GM19193 (cell line): ENCODE results near the gene MS4A2.

ENCODE experiments used
- POLR2A ChIP-seq: IDR thresholded peaks from 4 replicates; pipeline ENCODE4 v1.6.1; 2011; ENCODE audit not compliant: insufficient read depth, insufficient read length; ENCODE audit errors: extremely low read depth

The MS4A2 gene

DNA sequence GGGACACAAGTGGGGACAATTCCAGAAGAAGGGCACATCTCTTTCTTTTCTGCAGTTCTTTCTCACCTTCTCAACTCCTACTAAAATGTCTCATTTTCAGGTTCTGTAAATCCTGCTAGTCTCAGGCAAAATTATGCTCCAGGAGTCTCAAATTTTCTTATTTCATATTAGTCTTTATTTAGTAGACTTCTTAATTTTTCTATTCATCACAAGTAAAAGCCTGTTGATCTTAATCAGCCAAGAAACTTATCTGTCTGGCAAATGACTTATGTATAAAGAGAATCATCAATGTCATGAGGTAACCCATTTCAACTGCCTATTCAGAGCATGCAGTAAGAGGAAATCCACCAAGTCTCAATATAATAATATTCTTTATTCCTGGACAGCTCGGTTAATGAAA lies at the start of gene MS4A2:
Gene MS4A2, plus strand, starts transcription at position 301 of the 400 bp plus-strand sequence. CDS start 102 bp downstream, outside the sequence.
- no peak for TF ChIP-seq POLR2A

- no peak for TF ChIP-seq POLR2A
Observed at GRCh38 chr11:60040109-60040508, 48.4 kb upstream of the MS4A2 start, which contains the start of gene OOSP2. Gene OOSP2 (plus strand): TSS chr11:60040409. CDS start chr11:60040460, 51 bp downstream.

GRCh38 chr11:60056349-60056969 lies 32.0 kb upstream of the MS4A2 start, which contains the start of gene MS4A3:
Gene MS4A3 (plus strand): TSS chr11:60056665. CDS start chr11:60061161, 4,496 bp downstream.
- TF ChIP-seq POLR2A: no peak

- no peak for TF ChIP-seq POLR2A
Observed at GRCh38 chr11:60059052-60059451, 29.4 kb upstream of the MS4A2 start.

- TF ChIP-seq POLR2A: no peak
Observed at GRCh38 chr11:60059521-60060240, 28.8 kb upstream of the MS4A2 start.

DNA sequence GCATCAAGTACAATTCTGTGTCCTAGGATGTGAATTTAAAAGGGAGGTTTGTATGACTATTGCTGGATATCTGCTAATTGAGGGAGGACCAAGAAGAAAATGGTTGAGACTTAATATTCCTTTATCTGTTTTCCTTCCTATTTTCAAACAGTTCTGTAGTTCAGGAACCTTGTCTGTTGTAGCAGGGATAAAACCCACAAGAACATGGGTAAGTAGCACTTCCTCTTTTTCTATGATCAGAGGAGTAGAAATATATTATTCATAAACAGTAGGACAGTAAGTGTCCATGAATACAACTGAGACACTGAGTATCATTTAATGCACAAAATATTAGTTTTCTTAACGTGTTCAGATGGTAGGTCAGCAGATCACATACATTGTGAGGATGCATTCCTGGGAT lies 24.4 kb upstream of the MS4A2 start:
- TF ChIP-seq POLR2A: no peak

- no peak for TF ChIP-seq POLR2A
Observed at GRCh38 chr11:60065801-60066200, 22.7 kb upstream of the MS4A2 start.

- TF ChIP-seq POLR2A: no peak
Observed at GRCh38 chr11:60069450-60069849, 19.0 kb upstream of the MS4A2 start.

DNA sequence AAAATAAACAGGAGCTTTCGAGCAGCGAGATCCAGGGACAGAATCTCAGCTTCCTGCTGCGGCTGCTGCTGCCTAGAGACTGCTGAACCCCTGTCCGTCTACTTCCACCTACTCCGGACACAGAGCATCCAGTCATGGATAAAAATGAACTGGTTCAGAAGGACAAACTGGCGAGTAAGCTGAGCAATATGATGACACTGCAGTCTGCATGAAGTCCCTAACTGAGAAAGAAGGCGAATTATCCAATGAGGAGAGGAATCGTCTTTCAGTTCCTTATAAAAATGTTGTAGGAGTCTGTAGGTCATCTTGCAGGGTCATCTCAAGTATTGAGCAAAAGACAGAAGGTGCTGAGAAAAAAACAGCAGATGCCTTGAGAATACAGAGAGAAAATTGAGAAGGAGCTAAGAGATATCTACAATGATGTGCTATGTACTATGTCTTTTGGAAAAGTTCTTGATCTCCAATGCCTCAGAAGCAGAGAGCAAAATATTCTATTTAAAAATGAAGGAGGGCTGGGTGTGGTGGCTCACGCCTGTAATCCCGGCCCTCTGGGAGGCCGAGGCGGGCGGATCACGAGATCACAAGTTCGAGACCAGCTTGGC lies 11.1 kb upstream of the MS4A2 start:
- no peak for TF ChIP-seq POLR2A

- TF ChIP-seq POLR2A: no peak
Observed at GRCh38 chr11:60077981-60078380, 10.5 kb upstream of the MS4A2 start.

GRCh38 chr11:60078745-60079144 lies 9.7 kb upstream of the MS4A2 start:
- TF ChIP-seq POLR2A: no peak

GRCh38 chr11:60080535-60080934 lies 7.9 kb upstream of the MS4A2 start:
- no peak for TF ChIP-seq POLR2A

DNA sequence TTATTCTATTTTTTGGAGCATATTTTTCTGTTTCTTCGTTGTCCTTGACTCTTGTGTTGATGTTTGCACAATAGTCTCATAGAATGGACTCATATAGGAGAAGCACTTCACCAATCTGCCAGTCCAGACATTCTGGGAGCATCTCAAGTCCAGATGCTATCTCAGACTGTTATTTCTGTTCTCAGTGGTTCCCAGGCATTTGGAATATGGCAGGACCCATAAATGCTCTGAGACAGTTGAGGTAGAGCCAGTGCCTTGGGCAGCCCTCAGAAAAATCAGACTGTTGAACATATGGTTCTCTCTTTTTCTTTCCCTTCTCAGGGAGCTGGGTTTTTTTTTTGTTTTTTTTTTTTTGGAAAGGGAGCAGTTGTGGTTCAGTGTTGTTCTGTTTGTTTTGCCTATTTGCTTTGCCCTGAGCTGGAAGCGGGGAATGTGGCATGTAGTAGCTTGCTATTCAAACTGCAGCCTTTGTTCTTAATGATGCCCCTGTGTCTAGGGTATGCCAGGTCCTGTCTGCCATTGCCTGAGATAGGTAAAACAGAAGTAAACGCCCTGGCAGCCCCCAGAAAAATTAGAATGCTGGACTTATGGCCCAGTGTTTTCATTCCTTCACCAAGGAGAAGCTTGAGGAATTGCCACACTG lies 3.7 kb upstream of the MS4A2 start:
- TF ChIP-seq POLR2A: no peak

GRCh38 chr11:60085909-60086308 lies 2.6 kb upstream of the MS4A2 start:
- TF ChIP-seq POLR2A: no peak

GRCh38 chr11:60087239-60087638 lies 1.2 kb upstream of the MS4A2 start:
- TF ChIP-seq POLR2A: no peak
